ENCODE data around the gene MAP4K5. TPM values are rescaled to one million over a fixed set of nuclear protein-coding genes. Genes with fewer than 3 reads are reported as not detected.
"Not testable (repeated sequence)": the region's sequence is repeated elsewhere in the genome, so short reads cannot be mapped to it uniquely, and the experiment has no call there.

Gene MAP4K5
- total RNA-seq, 4 donors from 2014 or later, result 216 to 288 (median 279) TPM

DNA sequence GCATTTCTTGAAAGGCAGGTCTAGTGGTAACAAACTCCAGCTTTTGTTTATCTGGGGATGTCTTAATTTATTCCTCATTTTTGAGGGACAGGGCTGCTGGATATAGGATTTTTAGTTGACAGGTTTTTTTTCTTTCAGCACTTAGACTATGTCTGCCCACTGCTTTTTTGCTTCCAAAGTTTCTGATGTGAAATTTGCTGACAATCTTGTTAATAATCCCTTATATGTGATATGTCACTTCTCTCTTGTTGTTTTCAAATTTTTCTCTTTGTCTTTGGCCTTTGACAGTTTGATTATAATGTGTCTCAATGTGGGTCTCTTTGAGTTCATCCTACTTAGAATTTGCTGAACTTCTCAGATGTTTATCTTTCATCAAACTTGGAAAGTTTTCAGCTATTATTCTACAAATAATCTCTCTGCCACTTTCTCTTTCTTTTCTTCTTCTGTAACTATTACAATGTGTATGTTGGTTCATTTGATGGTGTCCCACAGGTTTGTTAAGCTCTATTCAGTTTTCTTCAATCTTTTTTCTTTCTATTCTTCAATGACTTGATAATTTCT is 37.4 kb upstream of the MAP4K5 start:
- Histone ChIP-seq H3K4me3 (no peak overlapping the region), H3K27me3 (no peaks in the 10 kb centered on the region), H3K27ac (no peak overlapping the region), H3K4me1 (no peaks in the 10 kb centered on the region), H3K36me3 (peaks cover 0 to 43% (median 0%) of the 10 kb centered on the region in 3 donors), H3K9me3 (peaks cover 0 to 54% (median 24%) of the 10 kb centered on the region in 4 donors)
- DNase-seq (ENCODE audit: low spot score in 2 of 2), result no peak
- TF ChIP-seq POLR2A (IDR thresholded peaks at IDR 0.05) (no peak), EP300 (IDR thresholded peaks at IDR 0.05) (no peak)
- TF ChIP-seq, protein P1, sequence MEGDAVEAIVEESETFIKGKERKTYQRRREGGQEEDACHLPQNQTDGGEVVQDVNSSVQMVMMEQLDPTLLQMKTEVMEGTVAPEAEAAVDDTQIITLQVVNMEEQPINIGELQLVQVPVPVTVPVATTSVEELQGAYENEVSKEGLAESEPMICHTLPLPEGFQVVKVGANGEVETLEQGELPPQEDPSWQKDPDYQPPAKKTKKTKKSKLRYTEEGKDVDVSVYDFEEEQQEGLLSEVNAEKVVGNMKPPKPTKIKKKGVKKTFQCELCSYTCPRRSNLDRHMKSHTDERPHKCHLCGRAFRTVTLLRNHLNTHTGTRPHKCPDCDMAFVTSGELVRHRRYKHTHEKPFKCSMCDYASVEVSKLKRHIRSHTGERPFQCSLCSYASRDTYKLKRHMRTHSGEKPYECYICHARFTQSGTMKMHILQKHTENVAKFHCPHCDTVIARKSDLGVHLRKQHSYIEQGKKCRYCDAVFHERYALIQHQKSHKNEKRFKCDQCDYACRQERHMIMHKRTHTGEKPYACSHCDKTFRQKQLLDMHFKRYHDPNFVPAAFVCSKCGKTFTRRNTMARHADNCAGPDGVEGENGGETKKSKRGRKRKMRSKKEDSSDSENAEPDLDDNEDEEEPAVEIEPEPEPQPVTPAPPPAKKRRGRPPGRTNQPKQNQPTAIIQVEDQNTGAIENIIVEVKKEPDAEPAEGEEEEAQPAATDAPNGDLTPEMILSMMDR (IDR thresholded peaks at IDR 0.05), result no peak

DNA sequence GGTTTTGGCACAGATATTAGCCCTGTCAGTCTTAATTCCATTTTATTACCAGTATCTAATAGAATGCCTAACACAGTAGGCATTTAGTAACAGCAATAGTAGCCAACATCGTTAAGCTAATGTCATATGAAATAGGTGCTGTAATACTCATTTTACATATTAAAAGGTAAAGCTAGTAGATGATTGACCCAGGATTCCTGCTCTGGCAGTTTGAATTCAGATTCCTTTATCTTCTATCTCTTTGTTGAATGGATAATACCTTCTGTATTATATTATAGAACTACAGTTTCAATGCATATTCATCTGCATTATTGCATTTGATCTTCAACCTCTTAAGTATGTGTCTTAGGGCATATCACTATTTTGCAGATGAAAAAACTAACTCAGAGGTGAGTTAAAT is 30.5 kb upstream of the MAP4K5 start:
- H3K27ac ChIP-seq, result peak overlapping the region in 1 of 4 donors; percentile 99
- WGBS, 2 donors, result 69 to 77% methylated on average over 1 of the region's 1 CpG
- peaks cover 0 to 4% (median 0%) of the 10 kb centered on the region in 3 donors for H3K36me3 ChIP-seq
- peaks cover 0 to 36% (median 8%) of the 10 kb centered on the region in 4 donors for H3K4me1 ChIP-seq
- DNase-seq (ENCODE audit: low spot score in 2 of 2), result no peak
- TF ChIP-seq POLR2A (IDR thresholded peaks at IDR 0.05), result no peak
- TF ChIP-seq, protein P1 (IDR thresholded peaks at IDR 0.05), result no peak
- no peak for TF ChIP-seq EP300 (IDR thresholded peaks at IDR 0.05)
- H3K9me3 ChIP-seq, result peaks cover 0 to 1% (median 0%) of the 10 kb centered on the region in 4 donors
- H3K27me3 ChIP-seq, result no peaks in the 10 kb centered on the region
- no peak overlapping the region for H3K4me3 ChIP-seq

- Histone ChIP-seq H3K36me3 (no peaks in the 10 kb centered on the region), H3K27me3 (no peaks in the 10 kb centered on the region), H3K4me1 (peaks cover 0 to 36% (median 8%) of the 10 kb centered on the region in 4 donors), H3K9me3 (no peaks in the 10 kb centered on the region), H3K4me3 (peak overlapping the region; percentile 70 to 90 (median 81)), H3K27ac (peak overlapping the region; percentile 88 to 99 (median 95))
- 0% methylated on average over 21 of the region's 21 CpGs for WGBS, 2 donors
- TF ChIP-seq EP300 (IDR thresholded peaks at IDR 0.05) (peak; percentile 66 to 93), POLR2A (IDR thresholded peaks at IDR 0.05) (peak; percentile 19 to 73)
- TF ChIP-seq, protein P1 (IDR thresholded peaks at IDR 0.05), result no peak
- peak; percentile 79 to 81 for DNase-seq (ENCODE audit: low spot score in 2 of 2)
Measured at GRCh38 chr14:50560931-50561285, 28.5 kb upstream of the MAP4K5 start.

- peak; percentile 58 to 68 for DNase-seq (ENCODE audit: low spot score in 2 of 2)
- TF ChIP-seq POLR2A (IDR thresholded peaks at IDR 0.05) (peak; percentile 42 to 66), EP300 (IDR thresholded peaks at IDR 0.05) (peak in 1 of 2 donors; percentile 81)
- TF ChIP-seq, protein P1 (IDR thresholded peaks at IDR 0.05), result peak in 1 of 5 experiments; percentile 21
- WGBS, 2 donors, result 0 to 1% methylated on average over 39 to 54 of the region's 66 CpGs
- Histone ChIP-seq H3K9me3 (no peaks in the 10 kb centered on the region), H3K4me3 (peak within 1 kb of the TSS; percentile 70 to 90 (median 81)), H3K4me1 (peaks cover 0 to 36% (median 8%) of the 10 kb centered on the region in 4 donors), H3K36me3 (no peaks in the 10 kb centered on the region), H3K27me3 (no peaks in the 10 kb centered on the region), H3K27ac (peak within 1 kb of the TSS; percentile 88 to 99 (median 95))
Measured at GRCh38 chr14:50559990-50560930, 27.9 kb upstream of the MAP4K5 start, which contains the start of gene ATL1. ATL1 (plus strand) TSS chr14:50560145; CDS start chr14:50560266, 121 bp downstream.

DNA sequence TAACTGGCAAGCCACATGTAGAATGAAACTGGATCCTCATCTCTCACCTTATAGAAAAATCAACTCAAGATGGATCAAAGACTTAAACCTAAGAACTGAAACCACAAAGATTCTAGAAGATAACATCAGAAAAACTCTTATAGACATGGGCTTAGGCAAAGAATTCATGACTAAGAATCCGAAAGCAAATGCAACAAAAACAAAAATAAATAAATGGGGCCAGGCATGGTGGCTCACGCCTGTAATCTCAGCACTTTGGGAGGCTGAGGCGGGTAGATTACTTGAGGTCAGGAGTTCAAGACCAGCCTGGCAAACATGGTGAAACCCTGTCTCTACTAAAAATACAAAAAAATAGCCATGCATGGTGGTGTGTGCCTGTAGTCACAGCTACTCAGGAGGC is 20.4 kb upstream of the MAP4K5 start:
- H3K9me3 ChIP-seq; H3K4me3 ChIP-seq; H3K27ac ChIP-seq; DNase-seq (ENCODE audit: low spot score in 2 of 2); H3K27me3 ChIP-seq; H3K4me1 ChIP-seq; H3K36me3 ChIP-seq: not testable (repeated sequence)
- WGBS, 2 donors, result 88 to 95% methylated on average over 3 of the region's 3 CpGs
